Measurements from ENCODE around the gene ACP4.

ACP4 gene

GRCh38 chr19:50785329-50785728 lies 4.9 kb upstream of the ACP4 start:
- Histone ChIP-seq H3K79me2 (ENCODE audit: low read length) (no peaks in the 10 kb centered on the region), H3K27ac (ENCODE audit: low read length) (no peak overlapping the region), H3K27me3 (ENCODE audit: low read depth, low read length) (peaks cover 5% of the 10 kb centered on the region; the same call in 1 of the 2 replicates), H3K4me1 (ENCODE audit: low read length) (no peaks in the 10 kb centered on the region; the same call in 1 of the 2 replicates), H3K4me2 (ENCODE audit: low read length) (no peak overlapping the region), H3K4me3 (ENCODE audit: low read length) (no peak overlapping the region), H3K9ac (ENCODE audit: low read length) (no peak overlapping the region), H3K9me3 (ENCODE audit: insufficient read depth, low read length) (no peaks in the 10 kb centered on the region), H3K36me3 (replicated peaks; ENCODE audit: low read depth, low read length) (no peaks in the 10 kb centered on the region), H2AFZ (ENCODE audit: low read depth, low read length) (no peak overlapping the region), H4K20me1 (ENCODE audit: insufficient read depth, low read length) (no peaks in the 10 kb centered on the region)
- TF ChIP-seq CTCF (IDR thresholded peaks at IDR 0.05; ENCODE audit: low read depth, low read length) = no peak
- no peak for TF ChIP-seq EZH2phosphoT487 (IDR thresholded peaks at IDR 0.05; ENCODE audit: low read depth)

GRCh38 chr19:50790922-50791467 lies 780 bp downstream of the ACP4 start:
- no peak overlapping the region for H3K4me3 ChIP-seq (ENCODE audit: low read length)
- H3K79me2 ChIP-seq (ENCODE audit: low read length) = no peaks in the 10 kb centered on the region
- H3K27me3 ChIP-seq (ENCODE audit: low read depth, low read length) = no peaks in the 10 kb centered on the region
- no peak overlapping the region for H2AFZ ChIP-seq (ENCODE audit: low read depth, low read length)
- H4K20me1 ChIP-seq (ENCODE audit: insufficient read depth, low read length) = peaks cover 13% of the 10 kb centered on the region
- no peak overlapping the region for H3K9ac ChIP-seq (ENCODE audit: low read length)
- peaks cover 10% of the 10 kb centered on the region for H3K36me3 ChIP-seq (replicated peaks; ENCODE audit: low read depth, low read length)
- no peak overlapping the region for H3K27ac ChIP-seq (ENCODE audit: low read length)
- H3K4me1 ChIP-seq (ENCODE audit: low read length) = peaks cover 8% of the 10 kb centered on the region
- no peak for TF ChIP-seq CTCF (IDR thresholded peaks at IDR 0.05; ENCODE audit: low read depth, low read length)
- TF ChIP-seq EZH2phosphoT487 (IDR thresholded peaks at IDR 0.05; ENCODE audit: low read depth) = no peak
- H3K4me2 ChIP-seq (ENCODE audit: low read length) = no peak overlapping the region
- H3K9me3 ChIP-seq (ENCODE audit: insufficient read depth, low read length) = no peaks in the 10 kb centered on the region

- Histone ChIP-seq H3K27ac (ENCODE audit: low read length) (no peak overlapping the region), H4K20me1 (ENCODE audit: insufficient read depth, low read length) (peaks cover 21% of the 10 kb centered on the region)
Measured at GRCh38 chr19:50791594-50792271, 1.5 kb downstream of the ACP4 start.

More at GRCh38 chr19:50791594-50792271, 1.5 kb downstream of the ACP4 start:
- Histone ChIP-seq H3K4me2 (ENCODE audit: low read length) (no peak overlapping the region), H3K36me3 (replicated peaks; ENCODE audit: low read depth, low read length) (peaks cover 16% of the 10 kb centered on the region), H3K9ac (ENCODE audit: low read length) (no peak overlapping the region), H2AFZ (ENCODE audit: low read depth, low read length) (no peak overlapping the region), H3K4me3 (ENCODE audit: low read length) (no peak overlapping the region), H3K79me2 (ENCODE audit: low read length) (no peaks in the 10 kb centered on the region), H3K27me3 (ENCODE audit: low read depth, low read length) (no peaks in the 10 kb centered on the region), H3K4me1 (ENCODE audit: low read length) (peaks cover 8% of the 10 kb centered on the region), H3K9me3 (ENCODE audit: insufficient read depth, low read length) (no peaks in the 10 kb centered on the region)
- TF ChIP-seq EZH2phosphoT487 (IDR thresholded peaks at IDR 0.05; ENCODE audit: low read depth) = no peak
- TF ChIP-seq CTCF (IDR thresholded peaks at IDR 0.05; ENCODE audit: low read depth, low read length) = no peak

Data from OCI-LY3 (cell line).